ENCODE measurements around the gene TRMU.

- TF ChIP-seq CTCF (IDR thresholded peaks at IDR 0.05; ENCODE audit: poor library complexity) (no peak), EZH2phosphoT487 (IDR thresholded peaks at IDR 0.05; ENCODE audit: low read depth, severe bottlenecking, unreplicated experiment) (no peak), EZH2 (IDR thresholded peaks at IDR 0.05; ENCODE audit: borderline replicate concordance) (no peak)
Observed at GRCh38 chr22:46337870-46338269, 2.4 kb downstream of the TRMU start.

Data from hepatocyte (in vitro differentiated cells).